Tongue (tissue), 2 donors: ENCODE results near the gene MGST2. TPM values are rescaled to one million over a fixed set of nuclear protein-coding genes. Genes with fewer than 3 reads are reported as not detected.
"Not testable (repeated sequence)": the region's sequence is repeated elsewhere in the genome, so short reads cannot be mapped to it uniquely, and the experiment has no call there.

Experiments
- DNase-seq: peaks from one replicate; pipeline ENCODE4 v3.0.0-alpha.2; 2015
- total RNA-seq: library from RNA; depleted of rRNA; stranded (reverse); fragments of >200 nt; gene quantifications from one replicate; pipeline ENCODE4 v1.2.3, GENCODE V29; 2014

The MGST2 gene
- total RNA-seq, 1 donor from 2014 or later: 34.0 TPM

DNA sequence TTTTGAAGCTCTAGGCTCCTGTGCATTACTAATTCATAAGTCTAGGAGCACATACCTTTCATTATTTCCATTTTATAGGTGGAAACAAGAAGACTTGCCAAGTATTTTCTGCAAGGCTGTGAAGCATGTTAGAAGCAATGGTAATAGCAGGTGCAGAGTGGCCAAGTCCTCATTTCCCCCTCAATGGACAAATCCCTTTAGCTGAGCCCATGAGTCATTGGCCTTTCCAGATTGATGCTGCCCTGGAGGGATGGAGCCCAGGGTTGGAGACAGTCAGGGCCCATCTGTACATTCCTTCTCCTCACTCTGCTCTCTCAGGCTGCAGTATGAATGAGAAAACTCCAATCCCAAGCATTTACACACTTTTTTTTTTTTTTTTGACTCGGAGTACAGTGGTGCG lies 6.6 kb downstream of the MGST2 start:
- no peak for DNase-seq

DNA sequence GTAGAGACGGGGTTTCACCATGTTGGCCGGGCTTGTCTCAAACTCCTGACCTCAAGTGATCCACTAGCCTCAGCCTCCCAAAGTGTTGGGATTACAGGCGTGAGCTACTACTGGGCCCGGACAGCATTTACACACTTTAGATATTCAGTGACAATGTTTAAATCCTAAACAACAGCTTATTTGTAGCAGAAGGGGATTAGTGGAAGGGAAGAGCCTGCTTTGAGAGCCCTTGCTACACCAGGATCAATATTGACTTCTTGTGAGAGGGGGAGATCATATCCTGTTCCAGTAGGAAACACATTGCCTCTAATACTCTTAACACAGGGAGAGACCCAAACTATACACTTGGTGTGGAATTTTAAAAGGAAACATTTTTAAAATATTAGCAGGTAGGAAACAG lies 7.1 kb downstream of the MGST2 start:
- DNase-seq: no peak

DNA sequence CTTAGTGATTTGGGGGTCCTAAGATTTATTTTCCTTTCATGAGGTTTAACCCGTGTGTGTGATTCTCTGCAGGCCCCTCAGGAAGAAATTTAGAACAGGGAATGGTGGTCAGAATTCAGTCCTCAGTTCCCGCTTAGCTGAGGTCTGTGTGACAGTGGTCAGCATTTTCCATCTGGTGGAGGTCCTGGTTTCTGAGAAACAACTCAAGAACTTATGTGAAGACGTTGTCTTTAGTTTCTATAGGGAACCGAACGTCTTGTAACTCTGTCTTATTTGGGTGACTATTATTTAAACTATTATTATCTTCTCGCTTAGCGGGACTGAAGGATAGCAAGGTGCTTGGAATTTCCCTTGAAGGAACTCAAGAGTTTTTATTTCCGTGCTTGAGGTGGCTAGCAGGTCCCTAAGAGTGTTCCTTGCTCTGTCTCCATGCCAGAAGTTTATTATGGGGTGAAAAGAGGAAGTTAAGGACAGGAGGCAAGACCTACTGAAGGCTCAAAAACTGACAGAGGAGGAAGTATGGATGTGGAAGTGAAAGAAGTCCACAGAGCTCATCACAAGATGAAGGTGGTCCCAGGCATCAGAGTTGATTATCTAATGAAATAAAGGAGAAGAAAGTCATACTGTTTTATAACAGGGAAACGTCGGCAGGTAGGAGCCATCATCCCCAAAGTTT lies 9.4 kb downstream of the MGST2 start:
- DNase-seq: no peak

- no peak for DNase-seq
Observed at GRCh38 chr4:139675651-139676050, 10.0 kb downstream of the MGST2 start.

DNA sequence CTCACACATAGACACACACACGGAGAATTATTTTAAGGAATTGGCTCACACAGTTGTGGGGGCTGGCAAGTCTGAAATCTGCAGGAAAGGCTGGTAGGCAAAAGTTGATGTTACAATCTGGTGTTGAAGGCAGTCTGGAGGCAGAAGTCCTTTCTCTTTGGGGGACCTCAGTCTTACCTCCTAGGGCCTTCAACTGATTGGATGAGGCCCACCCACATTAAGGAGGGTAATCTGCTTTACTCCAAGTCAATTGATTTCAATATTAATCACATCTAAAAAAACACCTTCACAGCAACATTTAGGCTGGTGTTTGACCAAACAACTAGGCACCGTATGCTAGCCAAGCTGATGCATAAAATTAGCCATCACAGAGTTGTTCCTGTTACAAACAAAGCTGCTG lies 10.7 kb downstream of the MGST2 start:
- DNase-seq: no peak

GRCh38 chr4:139676913-139677585 lies 11.4 kb downstream of the MGST2 start:
- no peak for DNase-seq

DNA sequence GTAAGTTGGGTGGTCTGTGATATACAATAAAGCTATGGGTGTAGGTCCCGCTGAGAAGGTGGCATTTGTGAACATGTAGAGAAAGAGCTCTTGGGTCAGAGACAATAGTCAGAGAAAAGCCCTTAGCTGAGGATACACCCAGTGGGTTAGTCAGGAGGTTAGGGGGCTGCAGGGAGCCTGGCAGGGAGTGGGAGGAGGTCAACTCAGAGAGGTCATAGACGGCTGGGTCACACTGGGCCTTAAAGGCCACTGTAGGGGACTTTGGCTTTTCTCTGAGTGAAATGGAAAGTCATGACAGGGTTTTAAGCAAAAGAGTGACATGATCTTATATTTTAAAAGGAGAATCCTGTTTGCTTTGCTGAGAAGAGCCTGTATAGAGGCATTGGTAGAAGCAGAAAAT lies 16.7 kb downstream of the MGST2 start:
- no peak for DNase-seq

GRCh38 chr4:139682741-139683151 lies 17.1 kb downstream of the MGST2 start:
- no peak for DNase-seq

DNA sequence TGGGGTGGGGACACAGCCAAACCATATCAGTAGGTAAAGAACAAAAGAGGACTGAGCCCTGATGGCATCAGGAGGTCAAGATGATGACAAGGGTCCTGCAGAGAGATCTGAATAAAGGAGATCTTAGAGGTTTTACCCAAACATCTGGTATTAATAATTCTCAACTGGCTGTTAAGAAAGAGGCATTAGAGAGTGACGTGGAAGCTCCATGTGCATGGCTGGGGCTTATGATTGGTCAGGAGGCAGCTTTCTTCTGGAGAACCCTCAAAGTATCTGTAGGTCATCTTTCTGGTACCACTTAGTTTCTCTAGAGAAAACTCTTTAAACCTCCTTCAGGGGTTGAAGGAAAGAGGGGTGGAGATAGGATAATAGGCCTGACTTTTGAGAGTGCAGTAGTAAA lies 18.7 kb downstream of the MGST2 start:
- DNase-seq: no peak

DNA sequence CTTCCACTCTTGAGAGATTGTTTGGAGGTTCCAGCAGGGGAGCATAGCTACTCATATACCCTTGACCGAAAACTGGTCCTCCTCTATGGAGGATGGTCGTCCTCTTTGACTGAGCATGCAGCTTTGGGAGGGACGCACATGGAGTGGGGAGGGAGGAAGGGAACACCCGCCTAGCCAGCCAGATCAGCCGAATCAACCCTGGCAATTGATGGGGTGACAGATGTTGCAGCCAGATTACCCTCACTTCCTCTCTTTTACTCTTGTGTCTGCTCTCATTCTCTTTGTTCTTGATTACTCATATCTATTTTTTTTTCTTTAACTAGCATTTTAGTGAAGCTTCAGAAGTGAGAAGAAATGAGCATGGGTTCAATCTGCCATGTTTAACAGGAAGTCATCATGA lies 19.6 kb downstream of the MGST2 start:
- DNase-seq: no peak

DNA sequence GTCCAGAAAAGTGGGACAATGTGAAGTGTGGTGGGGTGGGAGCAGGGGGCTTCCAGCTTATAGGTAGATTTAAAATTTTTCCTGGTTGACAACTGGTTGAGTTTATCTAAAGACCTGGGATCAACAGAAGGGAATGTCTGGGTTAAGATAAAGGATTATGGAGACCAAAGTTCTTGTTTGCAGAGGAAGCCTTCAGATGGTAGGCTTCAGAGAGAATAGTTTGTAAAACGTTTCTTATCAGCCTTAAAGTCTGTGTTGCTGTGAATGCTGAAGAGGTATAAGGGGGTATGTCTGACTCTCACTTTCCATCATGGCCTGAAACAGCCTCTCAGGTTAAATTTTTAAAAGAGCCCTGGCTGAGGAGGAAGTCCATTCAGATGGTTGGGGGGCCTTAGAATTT lies 20.5 kb downstream of the MGST2 start:
- DNase-seq: no peak

DNA sequence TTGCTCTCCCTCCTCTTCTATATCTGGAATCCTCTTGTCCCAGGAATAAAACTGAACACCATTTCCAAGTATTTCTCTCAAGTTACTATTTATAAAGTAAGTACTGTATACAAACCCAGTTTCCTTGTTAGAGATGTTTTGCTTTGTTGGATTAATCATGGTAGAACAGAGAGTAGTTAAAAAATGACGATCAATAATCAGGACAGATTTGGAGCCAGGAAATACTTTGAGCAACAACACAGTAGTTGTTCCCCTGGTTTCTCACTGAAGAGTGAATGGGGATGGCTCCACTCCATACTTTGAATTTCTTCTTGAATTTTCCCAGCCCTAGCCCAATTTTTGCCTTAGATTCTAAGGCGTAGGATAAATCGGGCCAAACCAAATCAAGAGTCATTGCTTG lies 21.4 kb downstream of the MGST2 start:
- DNase-seq: no peak

GRCh38 chr4:139689093-139689722 lies 23.6 kb downstream of the MGST2 start:
- no peak for DNase-seq

DNA sequence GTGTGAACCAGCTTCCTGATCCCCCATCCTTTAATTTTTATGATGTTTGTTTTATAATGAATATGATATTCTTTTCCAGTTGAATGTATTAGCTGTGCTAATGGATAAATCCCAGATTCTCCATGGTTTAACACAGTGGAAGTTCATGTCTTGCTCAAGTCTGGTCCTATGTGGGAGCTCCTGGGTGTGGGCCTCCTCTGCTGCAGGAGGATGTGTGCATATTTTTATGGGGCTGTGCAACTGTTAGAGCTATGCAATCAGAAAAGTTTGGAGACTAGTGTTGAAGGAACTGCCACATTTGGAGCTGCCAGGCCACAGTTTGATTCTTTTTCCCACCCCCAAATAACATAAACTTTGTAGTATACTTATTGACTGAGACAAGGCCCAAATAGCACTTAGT lies 24.8 kb downstream of the MGST2 start:
- no peak for DNase-seq

GRCh38 chr4:139692309-139693012 lies 26.8 kb downstream of the MGST2 start:
- peak; percentile 78 for DNase-seq

- no peak for DNase-seq
Observed at GRCh38 chr4:139694522-139695107, 29.0 kb downstream of the MGST2 start.

- no peak for DNase-seq
Observed at GRCh38 chr4:139696491-139696890, 30.9 kb downstream of the MGST2 start.

GRCh38 chr4:139698167-139698925 lies 32.7 kb downstream of the MGST2 start:
- not testable (repeated sequence) for DNase-seq

DNA sequence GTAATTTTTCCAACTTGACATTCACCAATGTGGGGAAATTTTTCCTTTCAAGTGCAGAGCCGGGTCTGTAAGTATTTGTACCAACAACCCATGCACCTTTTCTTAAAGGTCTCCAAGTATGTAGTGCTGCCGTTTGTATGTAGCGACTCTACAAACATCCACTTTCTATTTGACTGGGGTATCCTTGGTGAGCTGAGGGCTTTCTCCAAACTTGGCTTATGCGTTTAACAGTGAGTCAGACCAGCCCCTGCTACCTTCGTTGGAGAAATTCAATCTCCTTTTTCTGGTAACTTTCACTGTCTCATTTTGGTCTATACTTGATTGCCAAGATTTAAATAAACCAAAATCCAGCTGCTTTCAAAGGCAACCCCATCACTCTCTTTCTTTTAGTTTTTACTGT lies 34.9 kb downstream of the MGST2 start:
- peak; percentile 54 for DNase-seq

DNA sequence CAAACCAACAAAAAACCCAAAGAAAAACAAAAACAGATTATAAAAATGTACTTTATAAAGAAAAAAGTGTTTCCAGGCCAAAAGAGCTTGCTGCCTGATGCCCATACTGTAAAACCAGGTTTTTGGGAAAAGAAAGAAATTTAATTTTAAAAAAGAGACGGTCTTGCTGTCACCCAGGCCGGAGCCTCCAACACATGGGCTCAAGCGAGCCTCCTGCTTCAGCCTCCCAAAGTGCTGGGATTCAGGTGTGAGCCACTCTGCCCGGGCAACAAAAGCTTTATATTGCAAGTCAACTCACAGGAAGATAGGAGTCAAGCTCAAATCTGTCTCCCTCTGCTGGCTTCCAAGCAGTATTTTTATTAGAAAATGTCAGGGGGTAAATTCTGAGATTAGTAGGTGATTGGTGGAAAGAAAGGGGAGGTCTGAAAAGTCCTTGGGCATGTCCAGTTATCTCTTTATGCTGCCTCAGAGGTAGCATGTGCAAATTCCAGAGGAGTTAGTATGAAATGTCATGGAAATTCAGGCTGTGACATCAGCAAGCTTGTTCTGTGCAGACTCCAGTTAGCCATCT lies 39.4 kb downstream of the MGST2 start:
- DNase-seq: no peak

DNA sequence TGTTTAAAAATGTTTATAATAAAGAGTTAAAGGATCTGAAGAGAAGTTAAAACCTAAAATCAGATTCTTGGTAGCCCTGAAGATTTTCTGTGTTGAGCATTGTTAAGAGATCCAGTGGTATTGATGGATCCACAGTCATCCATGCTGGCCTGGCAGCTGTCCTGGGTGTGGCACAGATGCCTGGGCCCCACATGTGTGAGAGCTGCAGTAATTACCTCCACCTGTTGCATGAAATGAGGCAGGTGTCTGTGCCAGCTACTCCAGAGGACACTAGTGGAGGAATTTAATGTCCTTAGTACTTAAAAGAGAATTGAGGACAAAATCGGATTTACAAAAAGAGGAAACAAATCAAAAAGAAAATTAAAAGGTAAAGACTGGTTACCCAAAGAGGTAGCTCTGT lies 44.0 kb downstream of the MGST2 start:
- DNase-seq: peak; percentile 51

DNA sequence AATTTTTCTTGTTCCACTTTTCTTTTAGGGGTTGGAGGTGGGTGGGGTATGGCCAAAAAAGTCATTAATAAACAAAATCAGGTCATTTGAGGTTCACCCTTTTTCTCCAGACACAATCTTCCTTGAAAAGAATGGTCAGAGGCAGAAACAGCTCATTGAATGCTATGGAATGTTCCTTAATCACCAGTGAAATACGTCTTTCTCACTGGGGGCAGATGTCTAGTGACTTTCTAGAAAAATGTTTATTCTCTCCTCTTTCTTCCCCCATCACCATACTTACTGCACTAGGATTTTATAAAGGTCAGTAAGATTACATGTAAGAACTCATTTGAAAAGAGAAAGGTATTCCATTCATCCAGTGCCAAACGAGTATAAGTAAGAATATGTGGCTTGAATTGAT lies 44.5 kb downstream of the MGST2 start:
- no peak for DNase-seq
